UCSD-AML1 (cell line): ENCODE measurements around the gene WDTC1.

Experiments used
- DNase-seq: peaks from one replicate; lab custom pipeline; 2025; ENCODE audit not compliant: unreplicated experiment; lab: John Stamatoyannopoulos, UW

Gene WDTC1

DNA sequence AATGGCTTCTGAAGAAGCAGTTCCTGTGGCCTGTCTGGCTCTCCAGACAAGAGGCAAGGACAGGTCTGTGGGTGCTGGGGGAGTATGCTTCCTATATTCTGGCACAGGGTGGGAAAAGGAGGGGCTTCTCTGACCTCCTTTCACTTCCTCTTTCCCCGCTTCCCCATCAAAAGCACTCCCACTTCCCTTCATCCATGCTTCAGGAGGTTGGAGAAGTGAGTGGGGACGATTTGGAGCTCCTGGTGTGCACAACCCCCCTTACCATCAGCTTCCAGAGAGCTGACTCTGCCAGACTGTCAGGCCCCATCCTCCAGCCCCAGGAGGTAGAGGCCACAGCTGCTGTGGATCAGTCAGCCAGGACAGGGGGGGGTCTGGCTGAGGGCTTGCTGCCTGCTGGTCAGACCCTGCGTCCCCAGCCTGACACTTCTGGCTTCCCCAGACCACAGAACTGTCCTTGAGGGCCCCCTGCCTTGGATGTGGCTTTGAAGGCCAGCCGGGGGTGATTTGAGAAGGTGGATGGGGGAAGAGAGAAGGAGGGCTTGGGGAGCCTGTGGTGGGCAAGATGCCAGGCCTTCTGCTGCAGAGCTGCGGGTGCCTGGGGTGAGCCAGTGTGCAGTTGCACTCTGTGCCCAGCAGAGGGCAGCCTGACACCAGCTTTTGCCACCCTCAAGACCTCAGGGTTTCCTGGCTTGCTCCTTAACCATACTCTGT, 66.1 kb downstream of the WDTC1 start:
- peak; percentile 90 for DNase-seq

DNA sequence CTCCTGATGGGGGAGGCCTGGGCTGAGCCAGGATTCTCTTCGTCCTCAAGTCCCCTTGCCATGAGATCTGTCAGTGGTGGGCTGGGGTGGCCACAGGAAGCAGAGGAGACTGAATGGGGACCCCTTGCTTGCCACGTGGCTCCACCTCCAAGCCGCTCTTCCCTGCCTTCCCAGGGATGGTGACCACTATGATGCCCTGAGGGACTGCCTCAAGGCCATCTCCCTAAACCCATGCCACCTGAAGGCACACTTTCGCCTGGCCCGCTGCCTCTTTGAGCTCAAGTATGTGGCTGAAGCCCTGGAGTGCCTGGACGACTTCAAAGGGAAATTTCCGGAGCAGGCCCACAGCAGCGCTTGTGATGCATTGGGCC, 66.6 kb downstream of the WDTC1 start:
- no peak for DNase-seq

DNA sequence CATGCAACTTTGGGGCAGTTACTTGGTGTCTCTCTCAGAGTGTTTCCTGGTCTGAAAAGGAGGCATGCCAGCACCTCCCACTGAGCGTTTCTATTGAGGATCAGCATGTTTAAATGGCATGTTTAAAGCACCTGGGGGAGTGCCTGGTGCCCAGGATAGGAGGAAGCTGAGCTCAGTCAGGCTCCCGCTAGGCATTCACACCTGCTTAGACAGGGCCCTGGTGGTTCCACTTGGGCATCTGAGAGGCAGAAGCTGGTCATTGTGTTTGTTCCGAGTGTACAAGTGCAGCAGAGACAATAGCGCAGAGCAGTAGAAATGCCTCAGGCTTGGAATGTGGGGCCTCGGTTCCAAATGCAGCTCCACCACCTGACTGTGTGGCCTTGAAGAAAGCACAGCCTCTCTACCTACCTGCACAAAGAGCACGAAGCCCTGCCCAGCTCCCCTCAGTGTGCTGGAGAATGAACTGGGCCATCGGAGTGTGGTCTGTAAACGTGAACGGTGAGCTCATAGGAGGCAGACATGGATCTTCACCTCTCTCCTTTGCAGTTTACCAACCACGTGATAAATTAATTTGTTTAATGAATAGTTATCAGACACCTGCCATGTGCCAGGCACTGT, 67.3 kb downstream of the WDTC1 start:
- DNase-seq, result no peak

DNA sequence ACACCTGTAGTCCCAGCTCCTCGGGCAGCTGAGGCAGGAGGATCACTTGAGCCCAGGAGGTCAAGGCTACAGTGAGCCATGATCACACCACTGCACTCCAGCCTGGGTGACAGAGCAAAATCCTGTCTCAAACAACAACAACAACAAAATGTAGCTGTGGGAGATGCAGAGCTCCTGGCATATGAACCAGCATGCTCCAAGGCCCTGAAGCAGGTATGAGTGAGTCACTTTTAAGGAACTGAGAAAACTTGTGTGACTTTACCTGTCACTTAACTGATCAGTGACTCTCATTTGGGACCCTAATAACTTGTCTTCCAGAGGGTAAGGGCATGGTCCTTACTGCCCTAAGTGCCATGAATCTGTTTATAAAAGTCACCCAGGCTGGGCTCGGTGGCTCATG, 68.2 kb downstream of the WDTC1 start:
- DNase-seq, result no peak

DNA sequence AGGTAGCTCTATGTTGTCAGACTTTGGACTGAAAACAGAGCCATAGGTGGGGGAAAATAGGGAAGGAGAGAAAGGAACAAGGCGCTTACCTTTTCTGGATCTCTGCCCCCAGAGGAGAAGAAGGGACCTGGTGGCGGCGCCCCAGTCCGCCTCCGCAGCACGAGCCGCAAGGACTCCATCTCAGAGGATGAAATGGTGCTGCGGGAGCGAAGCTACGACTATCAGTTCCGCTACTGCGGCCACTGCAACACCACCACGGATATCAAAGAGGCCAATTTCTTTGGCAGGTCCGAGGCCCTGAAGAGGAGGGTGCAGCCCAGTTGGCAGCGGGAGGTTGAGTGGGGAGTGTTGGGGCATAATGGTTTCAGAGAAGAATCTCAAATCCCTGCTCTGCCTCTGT, 69.1 kb downstream of the WDTC1 start:
- no peak for DNase-seq

DNA sequence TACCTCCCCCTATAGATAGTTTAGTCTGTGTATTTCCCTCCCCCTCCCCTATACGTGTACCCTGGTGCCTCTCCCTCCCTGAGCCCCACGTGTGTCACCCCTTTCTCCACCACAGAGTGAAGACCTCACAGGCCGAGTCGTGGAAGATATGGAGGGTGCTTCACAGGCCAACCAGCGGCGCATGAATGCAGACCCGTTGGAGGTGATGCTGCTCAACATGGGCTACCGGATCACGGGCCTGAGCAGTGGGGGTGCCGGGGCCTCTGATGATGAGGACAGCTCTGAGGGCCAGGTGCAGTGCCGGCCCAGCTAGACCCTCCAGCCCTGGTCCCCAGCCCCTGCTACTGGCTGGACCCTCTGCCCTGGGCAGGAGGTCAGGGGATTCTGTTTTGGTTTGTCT, 71.6 kb downstream of the WDTC1 start:
- DNase-seq, result no peak

DNA sequence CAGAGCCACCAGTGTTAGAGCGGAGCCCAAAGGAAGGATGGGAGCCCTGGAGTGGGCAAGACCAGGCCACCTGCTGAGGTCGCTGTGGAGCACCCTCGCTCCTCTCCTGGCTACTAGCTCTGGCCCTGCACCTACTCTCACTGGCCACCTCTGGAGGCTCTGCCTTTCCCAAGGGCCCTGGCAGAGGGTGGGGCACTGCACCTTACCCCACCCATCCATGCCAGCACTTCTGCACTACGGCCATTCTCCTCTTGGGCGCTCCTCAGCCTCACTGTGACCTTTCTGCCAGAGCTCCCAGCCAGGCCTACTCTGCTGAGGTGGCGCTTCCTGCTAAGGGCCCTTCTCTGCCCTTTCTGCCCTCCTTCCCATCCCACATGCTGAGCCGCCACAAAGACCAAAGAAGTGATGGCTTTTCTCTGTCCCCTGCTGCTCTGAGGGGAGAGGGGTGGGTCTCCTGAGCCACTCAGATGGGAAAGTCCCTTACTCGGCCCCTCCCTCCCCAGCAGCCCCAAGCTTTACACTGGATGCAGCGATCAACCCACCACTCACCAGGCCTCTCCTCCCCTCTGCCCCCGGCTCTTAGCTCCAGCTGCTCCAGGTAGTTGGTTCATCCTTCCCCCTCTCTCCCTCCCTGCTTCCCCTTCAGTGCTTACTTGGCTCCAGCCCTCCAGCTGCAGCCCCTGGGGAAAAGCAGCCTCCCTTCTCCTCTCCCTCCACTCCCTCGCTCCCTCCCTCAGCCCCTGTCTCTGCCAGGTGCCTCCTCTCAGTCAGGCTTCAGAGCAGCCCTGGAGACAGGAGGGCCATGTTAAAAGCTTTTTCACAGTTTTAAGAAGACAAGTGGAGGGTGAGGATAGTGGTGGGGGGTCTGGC, 72.7 kb downstream of the WDTC1 start:
- no peak for DNase-seq

DNA sequence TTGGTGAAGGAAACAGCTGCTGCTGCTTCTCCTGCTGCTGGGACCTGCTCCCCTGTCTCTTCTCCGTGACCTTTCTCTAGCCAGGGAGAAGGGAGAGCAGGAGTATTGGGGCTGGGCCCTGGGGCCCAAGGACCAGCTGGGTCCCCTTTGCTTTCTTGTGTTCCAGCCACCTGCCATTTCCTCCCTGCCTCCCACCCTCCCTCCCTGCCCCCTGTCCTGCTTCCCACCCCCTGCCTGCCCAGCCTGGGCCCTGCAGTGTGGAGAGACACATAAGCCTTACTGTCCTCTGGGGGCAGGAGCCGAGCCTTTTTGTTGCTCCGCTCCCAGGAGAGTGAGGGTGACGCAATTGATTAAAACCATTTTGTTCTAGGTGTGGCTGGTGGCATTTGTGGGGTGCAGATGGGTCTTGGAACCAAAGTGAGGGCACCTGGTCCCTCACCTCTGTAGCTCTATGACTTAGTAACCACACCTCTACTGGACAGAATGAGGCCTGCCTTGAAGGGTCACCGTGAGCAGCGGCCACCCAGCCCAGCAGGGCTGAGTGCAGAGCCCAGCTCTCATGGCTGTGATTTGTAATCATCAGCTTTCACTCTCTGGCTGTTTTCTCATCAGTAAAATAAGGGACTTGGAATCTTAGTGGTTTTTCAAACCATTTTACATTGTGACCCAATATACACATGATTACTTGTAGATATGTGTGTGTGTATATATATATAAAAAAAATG, 73.6 kb downstream of the WDTC1 start:
- DNase-seq, result no peak

DNA sequence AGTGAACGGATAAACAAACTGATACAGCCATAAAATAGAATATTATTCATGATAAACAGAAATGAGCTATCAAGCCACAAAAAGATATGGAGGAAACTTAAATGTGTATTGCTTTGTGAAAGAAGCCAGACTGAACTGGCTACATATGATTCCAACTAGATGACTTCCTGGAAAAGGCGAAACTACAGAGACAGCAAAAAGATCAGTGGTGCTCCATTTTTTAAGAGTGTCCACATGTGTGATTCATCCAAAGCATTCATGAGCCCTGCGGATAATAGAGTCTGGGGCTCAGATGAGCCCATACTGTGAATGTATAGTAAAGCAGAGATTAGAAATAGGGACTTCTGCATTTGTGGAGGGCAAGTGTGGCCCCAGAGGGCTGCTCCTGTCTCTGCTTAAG, 79.7 kb downstream of the WDTC1 start:
- DNase-seq, result no peak

DNA sequence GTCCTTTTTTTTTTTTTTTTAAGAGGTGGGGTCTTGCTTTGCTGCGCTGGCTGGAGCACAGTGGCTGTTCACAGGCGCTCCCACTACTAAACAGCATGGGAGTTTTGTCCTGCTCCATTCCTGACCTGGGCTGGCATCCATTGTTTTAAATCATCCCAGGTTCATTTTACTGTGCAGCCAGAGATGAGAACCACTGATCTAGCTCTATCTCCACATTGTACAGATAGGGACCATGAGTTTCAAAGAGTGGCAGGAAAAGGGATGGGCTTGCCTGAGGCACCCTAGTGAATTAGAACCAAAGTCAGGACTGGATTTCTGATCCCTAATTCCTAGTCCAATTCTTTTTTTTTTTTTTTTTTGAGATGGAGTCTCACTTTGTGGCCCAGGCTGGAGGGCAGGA, 80.3 kb downstream of the WDTC1 start:
- DNase-seq, result no peak

DNA sequence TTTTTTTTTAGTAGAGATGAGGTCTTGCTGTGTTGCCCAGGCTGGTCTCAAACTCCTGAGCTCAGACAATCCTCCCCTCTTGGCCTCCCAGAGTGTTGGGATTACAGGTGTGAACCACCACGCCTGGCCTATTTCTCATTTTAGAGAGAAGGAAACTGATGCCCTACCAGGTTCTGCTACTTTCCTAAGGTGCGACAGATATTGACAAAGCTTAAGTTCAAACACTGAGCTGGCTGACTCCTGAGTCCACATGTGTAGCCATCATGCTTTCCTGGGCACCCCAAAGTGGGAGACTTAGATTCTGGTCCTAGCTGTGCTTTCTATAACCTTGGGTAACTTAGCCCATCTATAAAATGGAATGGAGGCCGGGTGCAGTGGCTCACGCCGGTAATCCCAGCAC, 82.4 kb downstream of the WDTC1 start:
- DNase-seq, result no peak

DNA sequence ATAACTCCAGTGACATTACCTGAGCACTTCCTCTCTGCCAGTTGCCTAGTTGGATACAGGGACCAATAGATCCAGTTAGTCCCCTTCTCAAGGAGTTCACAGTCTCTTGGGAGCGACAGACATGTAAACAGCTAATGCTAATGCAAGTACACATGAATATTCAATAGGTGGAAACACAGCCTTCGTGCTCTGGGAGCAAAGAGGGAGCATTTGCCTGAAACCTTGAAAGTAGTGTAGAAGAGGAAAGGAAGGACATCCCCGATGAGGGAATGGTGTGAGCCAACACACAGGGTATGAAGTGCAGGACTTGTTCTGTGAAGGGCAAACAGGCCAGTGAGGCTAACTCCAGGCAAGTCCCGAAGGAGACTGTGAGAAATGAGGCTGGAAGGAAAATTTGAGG, 83.7 kb downstream of the WDTC1 start:
- DNase-seq, result no peak

DNA sequence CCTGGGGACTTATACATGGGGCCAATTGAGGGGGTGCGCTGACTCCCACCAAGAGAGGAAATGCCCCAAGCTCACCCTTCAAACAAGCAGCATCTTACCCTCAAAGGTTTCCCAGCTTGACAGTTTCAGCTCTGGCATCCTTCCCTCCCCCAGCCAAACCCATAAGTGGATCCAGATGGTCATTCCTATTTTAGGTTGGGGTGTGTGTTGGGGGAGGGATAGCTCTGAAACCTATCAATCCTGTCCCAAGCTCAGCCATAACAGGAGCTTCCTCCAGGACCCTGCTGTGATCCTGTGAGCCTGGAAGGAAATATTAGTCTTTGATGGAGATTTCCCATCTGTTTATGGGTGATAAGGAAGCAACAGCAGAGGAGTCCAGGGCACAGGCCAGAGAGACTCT, 84.2 kb downstream of the WDTC1 start:
- DNase-seq, result no peak

DNA sequence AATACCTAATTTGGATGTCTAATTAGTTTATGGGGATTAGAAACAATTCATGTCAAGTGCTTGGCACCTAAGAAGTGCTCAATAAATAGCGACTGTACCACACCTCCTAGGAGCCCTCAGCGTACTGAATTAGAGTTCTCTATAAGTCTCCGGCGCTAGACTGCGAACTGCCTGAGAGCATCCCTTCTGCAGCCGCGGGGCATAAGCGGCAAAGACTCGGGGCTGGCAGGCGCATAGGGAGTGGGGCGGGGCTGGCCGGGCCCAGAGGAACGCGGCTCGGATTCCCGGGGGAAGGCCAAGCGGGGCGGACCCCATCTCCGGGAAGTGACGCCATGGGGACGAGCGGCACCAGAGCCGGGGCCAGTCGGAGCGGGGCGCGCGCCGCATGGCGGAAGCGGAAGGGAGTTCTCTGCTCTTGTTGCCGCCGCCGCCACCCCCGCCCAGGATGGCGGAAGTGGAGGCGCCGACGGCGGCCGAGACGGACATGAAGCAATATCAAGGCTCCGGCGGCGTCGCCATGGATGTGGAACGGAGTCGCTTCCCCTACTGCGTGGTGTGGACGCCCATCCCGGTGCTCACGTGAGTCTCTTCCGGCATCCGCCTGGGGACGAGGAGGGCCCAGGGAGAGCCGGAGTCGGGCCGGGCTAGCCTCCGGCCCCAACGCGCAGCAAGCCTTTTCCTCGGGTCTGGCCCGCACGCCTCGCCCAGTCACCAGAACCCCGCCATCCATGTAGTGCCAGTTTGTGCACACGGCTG, 87.6 kb downstream of the WDTC1 start, which contains the start of gene TMEM222:
TMEM222 (plus strand) TSS at position 351 of the 756 bp plus-strand sequence; CDS start at position 386, 35 bp downstream.
- peak; percentile 99 for DNase-seq

DNA sequence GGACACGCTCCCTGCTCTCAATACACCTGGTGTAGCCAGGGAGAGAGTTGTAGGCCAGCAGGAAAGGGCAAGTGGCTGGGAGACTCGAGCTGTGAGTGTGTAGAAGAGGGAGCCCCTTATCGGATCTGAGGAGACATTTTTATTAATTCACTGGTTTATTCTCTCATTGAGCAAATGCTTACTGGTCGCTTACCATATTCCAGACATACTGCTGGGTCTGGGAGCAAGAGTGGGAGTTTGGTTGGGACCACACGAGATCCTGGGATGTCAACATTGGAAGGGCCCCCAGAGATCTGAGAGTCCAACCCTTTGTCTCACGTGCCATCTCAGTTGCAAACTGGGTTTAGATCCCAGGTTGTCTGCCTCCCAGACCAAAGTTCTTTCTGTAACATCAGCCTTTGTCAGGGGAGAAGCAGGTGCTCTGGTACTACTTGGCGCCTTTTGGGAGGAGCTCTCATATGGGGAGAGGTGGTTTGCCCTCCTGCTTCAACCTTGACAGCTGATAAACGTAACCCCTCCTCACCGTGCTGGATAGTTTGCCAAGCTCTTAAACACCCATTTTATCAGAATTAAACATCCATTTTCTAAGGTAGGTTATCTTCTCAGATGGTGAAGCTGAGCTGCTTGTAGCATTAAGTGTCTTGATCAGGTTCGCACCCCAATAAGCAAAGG, 88.3 kb downstream of the WDTC1 start:
- no peak for DNase-seq

DNA sequence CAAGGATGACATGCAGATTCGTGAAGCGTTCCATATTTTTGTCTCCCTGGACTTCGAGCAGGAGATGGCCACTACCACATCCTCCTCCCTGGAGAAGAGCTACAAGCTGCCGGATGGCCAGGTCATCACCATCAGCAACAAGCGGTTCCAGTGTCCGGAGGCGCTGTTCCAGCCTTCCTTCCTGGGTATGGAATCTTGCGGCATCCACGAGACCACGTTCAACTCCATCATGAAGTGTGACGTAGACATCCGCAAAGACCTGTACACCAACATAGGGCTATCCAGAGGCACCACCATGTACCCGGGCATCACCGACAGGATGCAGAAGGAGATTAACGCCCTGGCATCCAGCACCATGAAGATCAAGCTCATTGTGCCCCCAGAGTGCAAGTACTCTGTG, 90.9 kb downstream of the WDTC1 start:
- no peak for DNase-seq

DNA sequence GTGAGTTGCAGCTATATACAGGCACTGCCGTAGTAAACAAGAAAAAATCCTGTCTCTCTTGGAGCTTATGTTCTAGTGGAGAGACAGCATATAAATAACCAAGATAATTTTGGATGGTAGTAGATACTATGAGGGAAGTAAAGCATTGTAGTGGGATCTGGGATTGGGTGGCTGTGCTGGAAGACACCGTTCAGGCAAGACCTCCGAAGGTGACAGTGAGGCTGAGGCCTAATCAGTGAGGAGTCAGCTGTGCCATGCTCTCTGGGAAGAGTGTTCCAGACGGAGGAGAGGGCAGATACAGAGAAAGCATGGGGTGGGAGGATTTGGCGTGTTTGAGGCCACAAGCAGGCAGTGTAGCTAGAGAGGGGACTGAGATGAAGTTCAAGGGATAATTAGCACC, 93.5 kb downstream of the WDTC1 start:
- no peak for DNase-seq

DNA sequence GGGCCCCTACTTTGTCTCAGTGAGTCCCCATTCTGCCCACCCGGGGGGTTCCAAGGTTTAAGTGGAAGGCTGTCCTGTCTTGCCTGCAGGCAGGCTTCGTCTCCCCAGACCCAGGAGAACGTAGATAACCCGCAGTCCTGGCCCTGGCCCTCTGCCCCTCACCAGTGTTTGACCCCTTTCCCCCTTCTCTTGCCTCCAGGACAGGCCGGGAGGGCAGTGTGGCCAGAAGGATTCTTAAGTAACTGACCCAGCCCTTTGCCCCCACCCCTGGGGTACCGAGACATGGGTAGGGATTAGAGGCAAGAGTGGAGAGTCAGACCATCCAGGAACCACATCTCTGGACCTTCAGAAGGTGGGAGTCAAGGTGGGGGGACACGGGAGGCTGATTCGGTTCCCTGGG, 96.4 kb downstream of the WDTC1 start:
- no peak for DNase-seq

DNA sequence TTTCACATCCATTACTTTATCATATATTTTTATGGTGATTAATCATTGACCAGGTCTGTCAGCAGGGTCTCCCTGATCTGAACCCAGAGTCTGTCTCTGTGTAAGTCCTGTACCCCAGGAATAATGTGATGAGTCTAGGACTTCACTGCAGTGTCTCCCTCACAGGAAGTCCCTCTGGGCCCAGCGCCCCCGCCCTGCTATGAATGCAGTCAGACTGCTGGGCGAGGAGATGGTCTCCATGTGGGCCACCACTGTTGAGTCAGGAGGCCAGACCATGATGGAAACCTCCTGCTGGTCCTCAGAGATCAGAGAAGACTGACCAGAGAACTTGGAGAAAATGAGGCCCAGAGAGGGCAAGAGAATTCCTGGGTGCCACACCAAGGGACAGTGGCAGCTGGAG, 97.0 kb downstream of the WDTC1 start:
- no peak for DNase-seq

DNA sequence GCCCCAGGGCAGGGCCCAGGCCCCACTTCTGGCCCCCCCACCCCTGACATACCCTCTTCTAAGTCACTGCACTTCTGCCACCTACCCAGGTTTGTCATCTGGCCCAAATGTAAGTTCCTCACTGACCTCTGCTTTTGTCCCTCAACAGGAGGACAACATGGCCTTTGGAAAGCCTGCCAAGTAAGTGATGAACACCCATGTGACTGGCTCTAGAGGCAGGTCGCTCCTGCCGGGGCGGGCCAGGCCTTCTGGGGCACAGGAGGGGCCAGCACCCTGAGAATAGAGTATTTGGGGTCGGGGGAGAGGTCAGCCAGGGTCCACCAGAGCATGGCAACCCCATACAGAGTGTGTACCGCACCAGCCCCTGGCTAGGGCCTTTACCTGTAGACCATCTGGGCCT, 97.5 kb downstream of the WDTC1 start:
- no peak for DNase-seq
